Loucy (cell line): ENCODE data around the gene CD82.

Experiments
- H2AFZ ChIP-seq: fragments of 200-600 bp; sonication (generic); 2 replicates; pipeline ENCODE4 v1.6.0; 2016; ENCODE audit warnings: antibody characterized with exemption, mild to moderate bottlenecking, low read length, moderate library complexity
- H3F3A ChIP-seq: fragments of 200-600 bp; 2 replicates; pipeline ENCODE4 v1.6.0; 2016; ENCODE audit warnings: antibody characterized with exemption, low read depth, mild to moderate bottlenecking
- H3K27me3 ChIP-seq: fragments of 200-600 bp; sonication (generic); 2 replicates; pipeline ENCODE4 v1.6.1; 2014; ENCODE audit warnings: low read length, mild to moderate bottlenecking; ENCODE audit not compliant: insufficient read depth, poor library complexity, severe bottlenecking
- H3K36me3 ChIP-seq: fragments of 200-600 bp; sonication (generic); 2 replicates; pipeline ENCODE4 v1.6.1; 2016; ENCODE audit warnings: low read length; ENCODE audit not compliant: insufficient read depth
- H3K4me1 ChIP-seq: fragments of 200-600 bp; sonication (generic); 2 replicates; pipeline ENCODE4 v1.5.1; 2014; ENCODE audit warnings: low read length, mild to moderate bottlenecking; ENCODE audit not compliant: insufficient read depth, poor library complexity, severe bottlenecking
- H3K4me2 ChIP-seq: fragments of 200-600 bp; sonication (generic); 2 replicates; pipeline ENCODE4 v1.6.0; 2014; ENCODE audit warnings: antibody characterized with exemption, low read length, low read depth, mild to moderate bottlenecking; ENCODE audit not compliant: poor library complexity, severe bottlenecking
- H3K4me3 ChIP-seq: fragments of 200-600 bp; sonication (generic); 2 replicates; pipeline ENCODE4 v1.5.1; 2014; ENCODE audit warnings: low read length, mild to moderate bottlenecking, mixed read lengths; ENCODE audit not compliant: poor library complexity, severe bottlenecking
- H3K79me2 ChIP-seq: fragments of 200-600 bp; sonication (generic); 2 replicates; pipeline ENCODE4 v1.6.1; 2014; ENCODE audit warnings: low read length; ENCODE audit not compliant: insufficient read depth
- H3K9ac ChIP-seq: fragments of 200-600 bp; sonication (generic); 2 replicates; pipeline ENCODE4 v1.6.0; 2014; ENCODE audit warnings: mild to moderate bottlenecking, low read depth, low read length, moderate library complexity; ENCODE audit not compliant: poor library complexity, severe bottlenecking
- H3K9me2 ChIP-seq: fragments of 200-600 bp; sonication (generic); replicated peaks from 2 replicates; pipeline ENCODE4 v1.6.1; 2016; ENCODE audit warnings: low read depth, low read length, mixed read lengths
- H3K9me3 ChIP-seq: fragments of 200-600 bp; sonication (generic); 2 replicates; pipeline ENCODE4 v1.6.1; 2014; ENCODE audit warnings: mild to moderate bottlenecking, antibody characterized with exemption, low read length, low read depth; ENCODE audit not compliant: insufficient read depth
- H4K20me1 ChIP-seq: fragments of 200-600 bp; sonication (generic); 2 replicates; pipeline ENCODE4 v1.6.0; 2014; ENCODE audit warnings: antibody characterized with exemption, low read length, mild to moderate bottlenecking; ENCODE audit not compliant: insufficient read depth, poor library complexity, severe bottlenecking
- CTCF ChIP-seq: fragments of 200-600 bp; sonication (generic); conservative IDR thresholded peaks from 2 replicates; pipeline ENCODE4 v1.5.1; 2014; ENCODE audit warnings: mild to moderate bottlenecking, antibody characterized with exemption, low read length
- EZH2phosphoT487 ChIP-seq: fragments of 200-600 bp; IDR thresholded peaks from 2 replicates; pipeline ENCODE4 v1.6.1; 2018; ENCODE audit warnings: antibody characterized with exemption, mild to moderate bottlenecking, moderate library complexity, borderline replicate concordance

Gene CD82

DNA sequence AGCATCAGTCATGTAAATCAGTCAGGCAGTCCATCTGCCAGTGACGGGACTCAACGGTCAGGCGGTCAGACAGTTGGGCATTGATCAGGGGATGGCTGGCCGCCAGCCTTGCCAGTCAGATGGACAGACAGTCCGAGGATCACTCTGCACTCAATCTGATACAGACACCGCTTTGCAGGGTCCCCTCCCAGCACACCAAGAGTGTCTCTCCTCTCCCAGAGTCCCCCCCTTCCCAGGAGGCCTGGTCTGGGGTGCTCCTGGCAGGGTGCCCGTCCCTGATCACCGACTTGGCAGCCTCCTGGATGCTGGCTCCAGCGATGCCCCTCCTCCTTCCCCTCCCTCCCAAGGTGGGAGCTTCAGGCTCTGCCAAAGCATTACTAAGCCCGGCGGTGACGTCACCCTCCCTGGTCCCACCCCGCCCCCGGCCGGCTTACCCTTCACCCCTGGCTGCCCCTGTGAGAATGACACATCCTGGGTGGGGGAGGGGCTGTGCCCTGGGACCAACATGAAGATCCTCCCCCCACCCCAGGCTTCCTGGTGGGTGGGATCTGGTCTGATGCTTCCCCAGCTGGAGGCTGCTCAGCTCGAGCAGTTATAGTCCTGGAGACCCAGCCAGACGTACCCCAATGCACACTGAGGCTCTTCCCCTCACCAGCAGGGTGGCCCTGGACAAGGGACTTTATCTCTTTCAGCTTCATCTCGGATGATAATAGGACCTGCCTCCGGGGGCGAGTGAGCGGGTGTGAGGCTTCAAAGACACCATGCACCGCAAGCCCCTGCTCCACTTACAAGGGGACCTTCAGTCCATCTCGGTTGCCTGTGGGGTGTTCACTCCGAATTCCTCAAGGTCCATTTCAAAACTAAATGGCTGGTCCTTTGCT lies 69.2 kb downstream of the CD82 start:
- no peak overlapping the region for H2AFZ ChIP-seq
- no peaks in the 10 kb centered on the region for H3K9me2 ChIP-seq
- no peaks in the 10 kb centered on the region for H4K20me1 ChIP-seq
- no peak for TF ChIP-seq CTCF
- no peak for TF ChIP-seq EZH2phosphoT487
- no peaks in the 10 kb centered on the region for H3K27me3 ChIP-seq
- no peak overlapping the region for H3K9ac ChIP-seq
- no peak overlapping the region for H3K4me2 ChIP-seq
- no peaks in the 10 kb centered on the region for H3K4me1 ChIP-seq
- no peak overlapping the region for H3K4me3 ChIP-seq
- H3K9me3 ChIP-seq, result no peaks in the 10 kb centered on the region
- H3K36me3 ChIP-seq, result no peaks in the 10 kb centered on the region
- no peaks in the 10 kb centered on the region for H3K79me2 ChIP-seq
- no peaks in the 10 kb centered on the region for H3F3A ChIP-seq

DNA sequence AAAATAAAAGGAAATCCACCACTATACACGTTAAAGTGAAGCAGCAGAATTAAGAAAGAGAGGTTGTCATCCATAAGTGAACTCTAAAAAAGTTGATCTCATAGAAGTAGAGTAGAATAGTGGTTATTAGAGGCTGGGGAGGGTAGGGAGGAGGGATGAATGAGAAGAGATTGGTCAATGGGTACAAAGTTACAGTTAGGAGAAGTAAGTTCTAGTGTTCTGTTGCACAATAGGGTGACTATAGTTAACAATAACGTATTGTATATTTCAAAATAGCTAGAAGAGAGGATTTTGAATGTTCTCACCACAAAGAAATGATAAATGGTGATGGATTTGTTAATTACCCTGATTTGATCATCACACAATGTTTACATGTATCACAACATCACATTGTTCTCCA lies 72.0 kb downstream of the CD82 start:
- Histone ChIP-seq H3K79me2 (no peaks in the 10 kb centered on the region), H3K27me3 (no peaks in the 10 kb centered on the region)
- no peak for TF ChIP-seq CTCF
- TF ChIP-seq EZH2phosphoT487, result no peak

DNA sequence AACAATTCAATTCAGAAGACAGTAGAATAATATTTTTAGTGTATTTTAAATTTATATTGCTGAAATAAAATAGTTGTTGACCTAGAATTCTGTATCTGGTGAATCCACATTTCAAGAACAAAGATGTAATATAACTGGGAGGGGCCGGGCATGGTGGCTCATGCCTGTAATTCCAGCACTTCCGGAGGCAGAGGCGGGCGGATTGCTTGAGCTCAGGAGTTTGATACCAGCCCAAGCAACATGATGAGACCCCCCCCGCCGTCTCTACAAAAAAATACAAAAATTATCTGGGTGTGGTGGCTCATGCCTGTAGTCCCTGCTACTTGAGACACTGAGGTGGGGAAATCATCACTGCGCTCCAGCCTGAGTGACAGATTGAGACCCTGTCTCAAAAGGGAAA lies 72.6 kb downstream of the CD82 start:
- H3K4me3 ChIP-seq, result no peak overlapping the region
- no peak overlapping the region for H2AFZ ChIP-seq
- H3K9me2 ChIP-seq, result no peaks in the 10 kb centered on the region
- TF ChIP-seq EZH2phosphoT487 (no peak), CTCF (no peak)
- H3K4me2 ChIP-seq, result no peak overlapping the region
- no peaks in the 10 kb centered on the region for H3K79me2 ChIP-seq
- no peaks in the 10 kb centered on the region for H3K36me3 ChIP-seq
- peaks cover 5% of the 10 kb centered on the region for H3K9me3 ChIP-seq
- H4K20me1 ChIP-seq, result no peaks in the 10 kb centered on the region
- H3K9ac ChIP-seq, result no peak overlapping the region
- H3K27me3 ChIP-seq, result no peaks in the 10 kb centered on the region
- no peaks in the 10 kb centered on the region for H3F3A ChIP-seq
- H3K4me1 ChIP-seq, result no peaks in the 10 kb centered on the region

More for the DNA sequence above, 72.0 kb downstream of the CD82 start:
- Histone ChIP-seq H4K20me1 (no peaks in the 10 kb centered on the region), H3K9me3 (no peaks in the 10 kb centered on the region; the same call in 1 of the 2 replicates), H3K4me2 (no peak overlapping the region), H3K9me2 (no peaks in the 10 kb centered on the region), H3K4me3 (no peak overlapping the region), H3K4me1 (no peaks in the 10 kb centered on the region), H3F3A (no peaks in the 10 kb centered on the region), H3K36me3 (no peaks in the 10 kb centered on the region), H2AFZ (no peak overlapping the region), H3K9ac (no peak overlapping the region)
